NCI-H82 treated with DMSO at 0.1 percent for 48 hours (cell line): ENCODE results near the gene HCFC1.

Experiments used
- DNase-seq: peaks from one replicate; lab custom pipeline; 2025; ENCODE audit not compliant: unreplicated experiment; lab: John Stamatoyannopoulos, UW

HCFC1 gene

GRCh38 chrX:153974726-153975286, 3.2 kb upstream of the HCFC1 start:
- no peak for DNase-seq

GRCh38 chrX:153974003-153974725, 2.5 kb upstream of the HCFC1 start:
- DNase-seq: no peak

- no peak for DNase-seq
Observed at GRCh38 chrX:153973127-153974002, 1.7 kb upstream of the HCFC1 start.

GRCh38 chrX:153972368-153973126, 929 bp upstream of the HCFC1 start, which contains the start of gene TMEM187:
TMEM187 (plus strand) TSS chrX:153972754; CDS start chrX:153982063, 9,309 bp downstream.
- DNase-seq: peak; percentile 64

GRCh38 chrX:153971124-153971449, 531 bp downstream of the HCFC1 start:
- DNase-seq: peak; percentile 29

GRCh38 chrX:153970357-153971123, 1.1 kb downstream of the HCFC1 start:
- peak; percentile 60 for DNase-seq

- DNase-seq: no peak
Observed at GRCh38 chrX:153969904-153970356, 1.7 kb downstream of the HCFC1 start.

GRCh38 chrX:153969125-153969903, 2.3 kb downstream of the HCFC1 start:
- DNase-seq: no peak

GRCh38 chrX:153968754-153969124, 2.9 kb downstream of the HCFC1 start:
- no peak for DNase-seq

- no peak for DNase-seq
Observed at GRCh38 chrX:153968255-153968654, 3.4 kb downstream of the HCFC1 start.

GRCh38 chrX:153967536-153968224, 3.9 kb downstream of the HCFC1 start:
- DNase-seq: no peak

- DNase-seq: no peak
Observed at GRCh38 chrX:153966841-153967535, 4.6 kb downstream of the HCFC1 start.

GRCh38 chrX:153966283-153966688, 5.3 kb downstream of the HCFC1 start:
- no peak for DNase-seq

GRCh38 chrX:153965406-153965805, 6.2 kb downstream of the HCFC1 start:
- DNase-seq: no peak

- no peak for DNase-seq
Observed at GRCh38 chrX:153964105-153964504, 7.5 kb downstream of the HCFC1 start.

GRCh38 chrX:153963546-153963945, 8.1 kb downstream of the HCFC1 start:
- DNase-seq: no peak

GRCh38 chrX:153961292-153961691, 10.3 kb downstream of the HCFC1 start:
- DNase-seq: no peak

GRCh38 chrX:153960786-153961185, 10.8 kb downstream of the HCFC1 start:
- no peak for DNase-seq
